GM12878 (cell line): Measurements from ENCODE around the gene TBC1D5. TPM values are rescaled to one million over a fixed set of nuclear protein-coding genes. Genes with fewer than 3 reads are reported as not detected.

Experiments
- ATAC-seq: fragments of 200-7000 bp; cut with Tn5 transposase; 3 replicates; pipeline ENCODE4 v1.9.1; 2020; ENCODE audit warnings: mild to moderate bottlenecking, moderate library complexity
- BruUV-seq: library from RNA; stranded (reverse); fragments of 400-500 nt; replicated peaks from 2 replicates; lab custom pipeline; 2021; lab: Mats Ljungman, UMichigan
- CTCF ChIA-PET: fragments of 300-600 bp; sonication (Branson Sonifier 250); formaldehyde crosslinking; extraction: SDS; loops from one replicate; lab custom pipeline; 2021; ENCODE audit warnings: inconsistent platforms; lab: Yijun Ruan, JAX
- POLR2A ChIA-PET: fragments of 350-600 bp; formaldehyde crosslinking; extraction: SDS; loops from one replicate; lab custom pipeline; 2021; ENCODE audit warnings: inconsistent platforms; lab: Charles Lee
- RAD21 ChIA-PET: fragments of 300-600 bp; sonication (Branson Sonifier 250); formaldehyde crosslinking; loops from one replicate; lab custom pipeline; 2023; ENCODE audit warnings: antibody characterized with exemption; ENCODE audit not compliant: unreplicated experiment; lab: Charles Lee
- SMC1A ChIA-PET: fragments of 300-600 bp; sonication (Branson Sonifier 250); formaldehyde crosslinking; loops from one replicate; lab custom pipeline; 2023; ENCODE audit not compliant: unreplicated experiment, uncharacterized antibody; lab: Charles Lee
- DNase-seq: peaks from one replicate; pipeline ENCODE4 v3.0.0-alpha.2; 2011; ENCODE audit warnings: low read depth, low spot score
- FAIRE-seq: peaks from 3 replicates; lab custom pipeline; 2011; peaks lifted over from hg19 to GRCh38; lab: Jason Lieb, UNC
- H2AFZ ChIP-seq: 2 replicates; pipeline ENCODE4 v1.6.0; 2011; ENCODE audit warnings: low read depth, low read length, control low read depth; ENCODE audit not compliant: control insufficient read depth
- H3K27ac ChIP-seq: 2 replicates; pipeline ENCODE4 v1.5.1; 2011; ENCODE audit warnings: control low read depth; ENCODE audit not compliant: control insufficient read depth, insufficient read depth
- H3K27me3 ChIP-seq, 2 experiments: replicated peaks in 1 of 2; 2 replicates each; pipeline versions ENCODE4 v1.6.0 to v1.6.1; 2011; ENCODE audit warnings: low read length in 1 of 2; ENCODE audit not compliant: control insufficient read depth in 2 of 2, insufficient read depth in 2 of 2
- H3K36me3 ChIP-seq, 2 experiments: 2 replicates each; pipeline ENCODE4 v1.5.1; 2011; ENCODE audit warnings: low read length in 1 of 2; ENCODE audit not compliant: control insufficient read depth in 2 of 2, insufficient read depth in 2 of 2
- H3K4me1 ChIP-seq: 2 replicates; pipeline ENCODE4 v1.6.1; 2011; ENCODE audit warnings: mild to moderate bottlenecking, low read length, moderate library complexity, mixed read lengths; ENCODE audit not compliant: control insufficient read depth, insufficient read depth
- H3K4me2 ChIP-seq: 2 replicates; pipeline ENCODE4 v1.6.0; 2011; ENCODE audit warnings: control low read depth; ENCODE audit not compliant: control insufficient read depth, insufficient read depth
- H3K4me3 ChIP-seq: fragments of 200-600 bp; sonication (generic); 2 replicates; pipeline ENCODE4 v1.5.1; 2016
- H3K79me2 ChIP-seq: 2 replicates; pipeline ENCODE4 v1.6.0; 2011; ENCODE audit warnings: low read length; ENCODE audit not compliant: control insufficient read depth, insufficient read depth
- H3K9ac ChIP-seq: 2 replicates; pipeline ENCODE4 v1.8.0; 2011; ENCODE audit warnings: low read length, control low read depth, mixed read lengths; ENCODE audit not compliant: control insufficient read depth, insufficient read depth
- H3K9me3 ChIP-seq: replicated peaks from 3 replicates; pipeline ENCODE4 v1.5.1; 2011; ENCODE audit warnings: mild to moderate bottlenecking, low read length; ENCODE audit not compliant: control insufficient read depth, insufficient read depth
- H4K20me1 ChIP-seq: 2 replicates; pipeline ENCODE4 v1.6.0; 2011; ENCODE audit not compliant: control insufficient read depth, insufficient read depth
- CBX3 ChIP-seq: fragments of 200-600 bp; sonication (generic); IDR thresholded peaks from 2 replicates; pipeline ENCODE4 v1.6.1; 2016; ENCODE audit warnings: low read depth, borderline replicate concordance
- CHD1 ChIP-seq: IDR thresholded peaks from 2 replicates; pipeline ENCODE4 v1.6.1; 2012; ENCODE audit warnings: low read depth, low read length, improper control_type of control experiment
- DPF2 ChIP-seq: fragments of 450-650 bp; IDR thresholded peaks from 2 replicates; pipeline ENCODE4 v1.6.1; 2017; ENCODE audit warnings: mild to moderate bottlenecking
- ETV6 ChIP-seq, 2 experiments: fragments of 450-650 bp in 1 of 2; IDR thresholded peaks in 1 of 2; conservative IDR thresholded peaks in 1 of 2; 2 replicates each; pipeline ENCODE4 v1.6.1; 2014; ENCODE audit warnings: antibody characterized with exemption in 1 of 2, borderline replicate concordance in 1 of 2, low read depth in 1 of 2, mild to moderate bottlenecking in 1 of 2, moderate library complexity in 1 of 2
- EZH2 ChIP-seq: IDR thresholded peaks from 2 replicates; pipeline ENCODE4 v1.6.1; 2012; ENCODE audit warnings: low read depth, mild to moderate bottlenecking, control low read depth, inconsistent platforms, low read length, borderline replicate concordance; ENCODE audit not compliant: control insufficient read depth
- FOXM1 ChIP-seq: IDR thresholded peaks from 2 replicates; pipeline ENCODE4 v1.6.1; 2012; ENCODE audit warnings: low read depth, mild to moderate bottlenecking, inconsistent platforms, low read length, moderate library complexity
- GATAD2B ChIP-seq: fragments of 450-650 bp; conservative IDR thresholded peaks from 2 replicates; pipeline ENCODE4 v1.6.1; 2017; ENCODE audit warnings: low read depth, mild to moderate bottlenecking, moderate library complexity
- MYC ChIP-seq: IDR thresholded peaks from 2 replicates; pipeline ENCODE4 v1.6.1; 2011; ENCODE audit warnings: mild to moderate bottlenecking, low read length, moderate library complexity, inconsistent platforms; ENCODE audit not compliant: insufficient read depth, insufficient replicate concordance, insufficient read length, severe bottlenecking
- SIN3A ChIP-seq: IDR thresholded peaks from 2 replicates; pipeline ENCODE4 v1.6.1; 2012; ENCODE audit warnings: low read depth, low read length, improper control_type of control experiment
- SMARCA5 ChIP-seq: fragments of 450-650 bp; IDR thresholded peaks from 2 replicates; pipeline ENCODE4 v1.6.1; 2017; ENCODE audit warnings: mild to moderate bottlenecking
- TCF12 ChIP-seq: IDR thresholded peaks from 2 replicates; pipeline ENCODE4 v1.6.1; 2011; ENCODE audit warnings: low read depth, mild to moderate bottlenecking, low read length
- TCF3 ChIP-seq: IDR thresholded peaks from 2 replicates; pipeline ENCODE4 v1.6.1; 2012; ENCODE audit warnings: low read depth, mild to moderate bottlenecking, low read length, borderline replicate concordance; ENCODE audit not compliant: insufficient read depth
- ZBED1 ChIP-seq: IDR thresholded peaks from 2 replicates; pipeline ENCODE4 v1.6.1; 2016; ENCODE audit warnings: borderline replicate concordance
- ZNF622 ChIP-seq: fragments of 450-650 bp; IDR thresholded peaks from 2 replicates; pipeline ENCODE4 v1.6.1; 2017; ENCODE audit warnings: mild to moderate bottlenecking, inconsistent platforms
- WGBS: methylation state at CpG from one replicate; pipeline ENCODE4 v1.1.6; 2016; ENCODE audit warnings: low lambda C conversion rate; ENCODE audit not compliant: insufficient replicate concordance, insufficient coverage; ENCODE audit errors: missing lambda C conversion rate; 5-methylcytosine and 5-hydroxymethylcytosine counted together
- in situ Hi-C: fragments of 300-500 bp; cut with MboI; formaldehyde crosslinking; loops from 9 replicates; pipeline ENCODE4 v1.14.3; 2018; ENCODE audit warnings: mixed read lengths
- intact Hi-C: fragments of 100-400 bp; cut with micrococcal nuclease; formaldehyde crosslinking; loops from one replicate; pipeline ENCODE4 v1.14.2; 2022; ENCODE audit not compliant: unreplicated experiment
- polyA plus RNA-seq, 11 experiments: library from polyadenylated mRNA; depleted of rRNA in 4 of 11; unstranded in 6 of 11; stranded (reverse) in 5 of 11; fragments of >200 nt; fragmentation: Nextera tagmentation in 4 of 11; fragmentation: Illumina TruSeq in 1 of 11; extraction: Ambion mirVana in 4 of 11; extraction: Trizol in 1 of 11; gene quantifications; 1 replicate in 1 of 11; 2 replicates in 10 of 11; pipeline versions ENCODE4 v1.2.1 to v1.2.3, GENCODE V29; 2011 to 2016; ENCODE audit warnings: inconsistent platforms in 2 of 11, missing spikeins in 2 of 11, low read depth in 1 of 11
- total RNA-seq, 4 experiments: library from RNA; depleted of rRNA in 3 of 4; stranded (reverse); fragments of >200 nt in 3 of 4; fragmentation: Illumina TruSeq in 1 of 4; extraction: Trizol in 1 of 4; gene quantifications; 2 replicates each; pipeline versions ENCODE4 v1.2.1 to v1.2.3, GENCODE V29; 2013 to 2021
- TF ChIP-seq, protein P1 (sequence below): fragments of 450-650 bp; formaldehyde crosslinking; IDR thresholded peaks from 2 replicates; pipeline ENCODE4 v1.4.0; 2020; ENCODE audit warnings: mild to moderate bottlenecking, moderate library complexity

The TBC1D5 gene
- total and polyA plus RNA-seq, 10 of the 15 experiments (the other 5 are each of a cell fraction or from before 2014, with no cell fraction given) = 5.5 to 61.0 (median 43.8) TPM

DNA sequence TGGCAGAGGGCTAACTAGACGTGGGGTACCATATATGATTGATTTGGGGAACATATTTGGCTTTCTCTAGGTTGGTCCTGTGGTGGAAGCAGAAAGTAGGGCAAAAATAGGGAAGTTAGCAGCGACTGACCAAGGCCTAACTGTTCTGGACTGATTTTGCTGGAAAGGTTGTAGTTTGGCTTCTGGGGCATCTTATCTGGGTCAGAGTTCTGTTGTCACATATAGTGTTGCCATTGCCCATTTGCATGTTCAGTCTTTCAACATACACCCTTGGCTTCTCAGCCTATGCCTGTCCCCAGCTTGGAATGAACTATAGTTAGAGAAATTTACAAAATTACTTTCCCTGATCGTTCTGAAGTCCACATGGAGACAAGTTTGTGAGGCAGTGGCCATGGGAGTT is 426.5 kb downstream of the TBC1D5 start:
- in situ Hi-C loops = no loop called here
- intact Hi-C loops = no loop called here
- Histone ChIP-seq H3K27me3 (no peaks in the 10 kb centered on the region), H3K36me3 (no peaks in the 10 kb centered on the region), H3K4me2 (no peak overlapping the region), H3K27ac (no peak overlapping the region), H3K4me1 (no peaks in the 10 kb centered on the region), H2AFZ (no peak overlapping the region), H3K4me3 (no peak overlapping the region), H4K20me1 (no peaks in the 10 kb centered on the region), H3K9ac (no peak overlapping the region), H3K79me2 (no peaks in the 10 kb centered on the region), H3K9me3 (no peaks in the 10 kb centered on the region)
- 69% methylated on average over 3 of the region's 3 CpGs for WGBS
- ChIA-PET SMC1A (interaction anchor here (0.7 kb wide), 1 partner anchor 713 kb away, joined by 3 read pairs; no protein-coding TSS in a partner anchor), POLR2A (no interaction called here), RAD21 (no interaction called here), CTCF (no interaction called here)
- DNase-seq (no peak), FAIRE-seq (no peak), ATAC-seq (no peak)
- TF ChIP-seq CHD1 (no peak), CBX3 (no peak), SMARCA5 (no peak), ZBED1 (no peak), ZNF622 (no peak), ETV6 (conservative IDR thresholded peaks at IDR 0.05 in 1 of 2, IDR thresholded peaks at IDR 0.05 in 1 of 2; ENCODE audit: borderline replicate concordance in 1 of 2, low read depth in 1 of 2) (no peak), DPF2 (no peak), SIN3A (no peak), TCF12 (no peak), EZH2 (no peak), FOXM1 (no peak), GATAD2B (no peak), TCF3 (no peak), MYC (no peak)
- TF ChIP-seq, protein P1, sequence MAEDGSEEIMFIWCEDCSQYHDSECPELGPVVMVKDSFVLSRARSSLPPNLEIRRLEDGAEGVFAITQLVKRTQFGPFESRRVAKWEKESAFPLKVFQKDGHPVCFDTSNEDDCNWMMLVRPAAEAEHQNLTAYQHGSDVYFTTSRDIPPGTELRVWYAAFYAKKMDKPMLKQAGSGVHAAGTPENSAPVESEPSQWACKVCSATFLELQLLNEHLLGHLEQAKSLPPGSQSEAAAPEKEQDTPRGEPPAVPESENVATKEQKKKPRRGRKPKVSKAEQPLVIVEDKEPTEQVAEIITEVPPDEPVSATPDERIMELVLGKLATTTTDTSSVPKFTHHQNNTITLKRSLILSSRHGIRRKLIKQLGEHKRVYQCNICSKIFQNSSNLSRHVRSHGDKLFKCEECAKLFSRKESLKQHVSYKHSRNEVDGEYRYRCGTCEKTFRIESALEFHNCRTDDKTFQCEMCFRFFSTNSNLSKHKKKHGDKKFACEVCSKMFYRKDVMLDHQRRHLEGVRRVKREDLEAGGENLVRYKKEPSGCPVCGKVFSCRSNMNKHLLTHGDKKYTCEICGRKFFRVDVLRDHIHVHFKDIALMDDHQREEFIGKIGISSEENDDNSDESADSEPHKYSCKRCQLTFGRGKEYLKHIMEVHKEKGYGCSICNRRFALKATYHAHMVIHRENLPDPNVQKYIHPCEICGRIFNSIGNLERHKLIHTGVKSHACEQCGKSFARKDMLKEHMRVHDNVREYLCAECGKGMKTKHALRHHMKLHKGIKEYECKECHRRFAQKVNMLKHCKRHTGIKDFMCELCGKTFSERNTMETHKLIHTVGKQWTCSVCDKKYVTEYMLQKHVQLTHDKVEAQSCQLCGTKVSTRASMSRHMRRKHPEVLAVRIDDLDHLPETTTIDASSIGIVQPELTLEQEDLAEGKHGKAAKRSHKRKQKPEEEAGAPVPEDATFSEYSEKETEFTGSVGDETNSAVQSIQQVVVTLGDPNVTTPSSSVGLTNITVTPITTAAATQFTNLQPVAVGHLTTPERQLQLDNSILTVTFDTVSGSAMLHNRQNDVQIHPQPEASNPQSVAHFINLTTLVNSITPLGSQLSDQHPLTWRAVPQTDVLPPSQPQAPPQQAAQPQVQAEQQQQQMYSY (CRISPR knock-in tag) = no peak
- BruUV-seq = no TSS peak
